ENCODE results near the gene GLB1L3.
"Not testable (repeated sequence)": the region's sequence is repeated elsewhere in the genome, so short reads cannot be mapped to it uniquely, and the experiment has no call there.

Gene GLB1L3

GRCh38 chr11:134254433-134255183 lies 21.6 kb upstream of the GLB1L3 start:
- Histone ChIP-seq H3K9ac (ENCODE audit: low read length) (no peak overlapping the region), H3K36me3 (ENCODE audit: control insufficient read depth, insufficient read depth, low read length) (peaks cover 23% of the 10 kb centered on the region), H3K4me3 (ENCODE audit: low read length) (peak overlapping the region; percentile 96), H3K27me3 (ENCODE audit: control insufficient read depth, insufficient read depth, low read length) (no peaks in the 10 kb centered on the region), H3K4me1 (ENCODE audit: control insufficient read depth, insufficient read depth, low read length) (peaks cover 10% of the 10 kb centered on the region), H3K27ac (ENCODE audit: low read depth, low read length) (no peak overlapping the region)

GRCh38 chr11:134255184-134255561 lies 21.0 kb upstream of the GLB1L3 start:
- H3K27ac ChIP-seq (ENCODE audit: low read depth, low read length); H3K4me1 ChIP-seq (ENCODE audit: control insufficient read depth, insufficient read depth, low read length); H3K27me3 ChIP-seq (ENCODE audit: control insufficient read depth, insufficient read depth, low read length); H3K4me3 ChIP-seq (ENCODE audit: low read length); H3K9ac ChIP-seq (ENCODE audit: low read length): not testable (repeated sequence)
- H3K36me3 ChIP-seq (ENCODE audit: control insufficient read depth, insufficient read depth, low read length), result peaks cover 20% of the 10 kb centered on the region

- Histone ChIP-seq H3K36me3 (ENCODE audit: control insufficient read depth, insufficient read depth, low read length) (peaks cover 21% of the 10 kb centered on the region), H3K27me3 (ENCODE audit: control insufficient read depth, insufficient read depth, low read length) (no peaks in the 10 kb centered on the region), H3K4me3 (ENCODE audit: low read length) (no peak overlapping the region), H3K4me1 (ENCODE audit: control insufficient read depth, insufficient read depth, low read length) (peaks cover 6% of the 10 kb centered on the region), H3K27ac (ENCODE audit: low read depth, low read length) (no peak overlapping the region), H3K9ac (ENCODE audit: low read length) (no peak overlapping the region)
These were observed 19.1 kb upstream of the GLB1L3 start for GRCh38 chr11:134257101-134257500.

GRCh38 chr11:134258577-134258976 lies 17.6 kb upstream of the GLB1L3 start:
- H3K9ac ChIP-seq (ENCODE audit: low read length), result no peak overlapping the region
- H3K27me3 ChIP-seq (ENCODE audit: control insufficient read depth, insufficient read depth, low read length), result no peaks in the 10 kb centered on the region
- peaks cover 34% of the 10 kb centered on the region for H3K36me3 ChIP-seq (ENCODE audit: control insufficient read depth, insufficient read depth, low read length)
- no peaks in the 10 kb centered on the region for H3K4me1 ChIP-seq (ENCODE audit: control insufficient read depth, insufficient read depth, low read length)
- no peak overlapping the region for H3K27ac ChIP-seq (ENCODE audit: low read depth, low read length)
- no peak overlapping the region for H3K4me3 ChIP-seq (ENCODE audit: low read length)

- Histone ChIP-seq H3K36me3 (ENCODE audit: control insufficient read depth, insufficient read depth, low read length) (peaks cover 37% of the 10 kb centered on the region), H3K27me3 (ENCODE audit: control insufficient read depth, insufficient read depth, low read length) (no peaks in the 10 kb centered on the region), H3K4me1 (ENCODE audit: control insufficient read depth, insufficient read depth, low read length) (no peaks in the 10 kb centered on the region)
These were observed 15.7 kb upstream of the GLB1L3 start for GRCh38 chr11:134260503-134260902.

GRCh38 chr11:134260983-134261382 lies 15.2 kb upstream of the GLB1L3 start:
- Histone ChIP-seq H3K27ac (ENCODE audit: low read depth, low read length) (no peak overlapping the region), H3K4me3 (ENCODE audit: low read length) (no peak overlapping the region), H3K27me3 (ENCODE audit: control insufficient read depth, insufficient read depth, low read length) (no peaks in the 10 kb centered on the region), H3K4me1 (ENCODE audit: control insufficient read depth, insufficient read depth, low read length) (no peaks in the 10 kb centered on the region), H3K9ac (ENCODE audit: low read length) (no peak overlapping the region), H3K36me3 (ENCODE audit: control insufficient read depth, insufficient read depth, low read length) (peaks cover 37% of the 10 kb centered on the region)

More at GRCh38 chr11:134260503-134260902, 15.7 kb upstream of the GLB1L3 start:
- no peak overlapping the region for H3K9ac ChIP-seq (ENCODE audit: low read length)
- H3K27ac ChIP-seq (ENCODE audit: low read depth, low read length), result no peak overlapping the region
- no peak overlapping the region for H3K4me3 ChIP-seq (ENCODE audit: low read length)

GRCh38 chr11:134261626-134262488 lies 14.3 kb upstream of the GLB1L3 start:
- Histone ChIP-seq H3K4me1 (ENCODE audit: control insufficient read depth, insufficient read depth, low read length) (no peaks in the 10 kb centered on the region), H3K4me3 (ENCODE audit: low read length) (no peak overlapping the region), H3K9ac (ENCODE audit: low read length) (no peak overlapping the region), H3K27ac (ENCODE audit: low read depth, low read length) (no peak overlapping the region), H3K36me3 (ENCODE audit: control insufficient read depth, insufficient read depth, low read length) (peaks cover 37% of the 10 kb centered on the region), H3K27me3 (ENCODE audit: control insufficient read depth, insufficient read depth, low read length) (no peaks in the 10 kb centered on the region)

- Histone ChIP-seq H3K4me1 (ENCODE audit: control insufficient read depth, insufficient read depth, low read length) (no peaks in the 10 kb centered on the region), H3K27ac (ENCODE audit: low read depth, low read length) (no peak overlapping the region), H3K9ac (ENCODE audit: low read length) (no peak overlapping the region), H3K27me3 (ENCODE audit: control insufficient read depth, insufficient read depth, low read length) (no peaks in the 10 kb centered on the region), H3K36me3 (ENCODE audit: control insufficient read depth, insufficient read depth, low read length) (peaks cover 22% of the 10 kb centered on the region), H3K4me3 (ENCODE audit: low read length) (no peak overlapping the region)
These were observed 11.0 kb upstream of the GLB1L3 start for GRCh38 chr11:134264966-134265764.

GRCh38 chr11:134266440-134266839 lies 9.7 kb upstream of the GLB1L3 start:
- H3K4me1 ChIP-seq (ENCODE audit: control insufficient read depth, insufficient read depth, low read length), result no peaks in the 10 kb centered on the region
- H3K36me3 ChIP-seq (ENCODE audit: control insufficient read depth, insufficient read depth, low read length), result peaks cover 19% of the 10 kb centered on the region
- H3K4me3 ChIP-seq (ENCODE audit: low read length), result no peak overlapping the region
- no peaks in the 10 kb centered on the region for H3K27me3 ChIP-seq (ENCODE audit: control insufficient read depth, insufficient read depth, low read length)
- H3K9ac ChIP-seq (ENCODE audit: low read length), result no peak overlapping the region
- H3K27ac ChIP-seq (ENCODE audit: low read depth, low read length), result no peak overlapping the region

- no peak overlapping the region for H3K27ac ChIP-seq (ENCODE audit: low read depth, low read length)
These were observed 9.3 kb upstream of the GLB1L3 start for GRCh38 chr11:134266841-134267251.

GRCh38 chr11:134267461-134267860 lies 8.7 kb upstream of the GLB1L3 start:
- peaks cover 12% of the 10 kb centered on the region for H3K36me3 ChIP-seq (ENCODE audit: control insufficient read depth, insufficient read depth, low read length)
- no peaks in the 10 kb centered on the region for H3K4me1 ChIP-seq (ENCODE audit: control insufficient read depth, insufficient read depth, low read length)
- no peak overlapping the region for H3K9ac ChIP-seq (ENCODE audit: low read length)
- H3K27me3 ChIP-seq (ENCODE audit: control insufficient read depth, insufficient read depth, low read length), result peaks cover 2% of the 10 kb centered on the region
- no peak overlapping the region for H3K4me3 ChIP-seq (ENCODE audit: low read length)
- no peak overlapping the region for H3K27ac ChIP-seq (ENCODE audit: low read depth, low read length)

More at GRCh38 chr11:134266841-134267251, 9.3 kb upstream of the GLB1L3 start:
- Histone ChIP-seq H3K27me3 (ENCODE audit: control insufficient read depth, insufficient read depth, low read length) (peaks cover 2% of the 10 kb centered on the region), H3K9ac (ENCODE audit: low read length) (no peak overlapping the region), H3K4me3 (ENCODE audit: low read length) (no peak overlapping the region), H3K4me1 (ENCODE audit: control insufficient read depth, insufficient read depth, low read length) (no peaks in the 10 kb centered on the region), H3K36me3 (ENCODE audit: control insufficient read depth, insufficient read depth, low read length) (peaks cover 16% of the 10 kb centered on the region)

- H3K27me3 ChIP-seq (ENCODE audit: control insufficient read depth, insufficient read depth, low read length), result peaks cover 2% of the 10 kb centered on the region
- peaks cover 9% of the 10 kb centered on the region for H3K36me3 ChIP-seq (ENCODE audit: control insufficient read depth, insufficient read depth, low read length)
- no peaks in the 10 kb centered on the region for H3K4me1 ChIP-seq (ENCODE audit: control insufficient read depth, insufficient read depth, low read length)
- H3K9ac ChIP-seq (ENCODE audit: low read length), result no peak overlapping the region
- no peak overlapping the region for H3K27ac ChIP-seq (ENCODE audit: low read depth, low read length)
- H3K4me3 ChIP-seq (ENCODE audit: low read length), result no peak overlapping the region
These were observed 8.2 kb upstream of the GLB1L3 start for GRCh38 chr11:134267966-134268365.
